HG03521 (cell line): ENCODE results near the gene PHF5A.
A peak's percentile ranks its signal among the peaks of the same experiment; 100 is the strongest.
"Not testable (repeated sequence)": the region's sequence is repeated elsewhere in the genome, so short reads cannot be mapped to it uniquely, and the experiment has no call there.

Experiments used
- ATAC-seq: cut with Tn5 transposase; IDR thresholded peaks from one replicate; pipeline ENCODE4 v1.9.1; 2021; ENCODE audit warnings: mild to moderate bottlenecking, moderate library complexity; ENCODE audit not compliant: unreplicated experiment

The PHF5A gene

GRCh38 chr22:41448189-41448808, 20.2 kb downstream of the PHF5A start:
- peak; percentile 45 for ATAC-seq

- no peak for ATAC-seq
Measured at GRCh38 chr22:41447435-41448188, 20.9 kb downstream of the PHF5A start.

- peak; percentile 41 for ATAC-seq
Measured at GRCh38 chr22:41446639-41447434, 21.7 kb downstream of the PHF5A start, which contains the start of gene TOB2. TSS of gene TOB2 (minus strand) at chr22:41446801. CDS start at chr22:41437345, 9,456 bp downstream.

GRCh38 chr22:41446057-41446501, 22.4 kb downstream of the PHF5A start:
- ATAC-seq, result no peak

GRCh38 chr22:41445129-41446056, 23.1 kb downstream of the PHF5A start:
- no peak for ATAC-seq

GRCh38 chr22:41444360-41445128, 23.9 kb downstream of the PHF5A start:
- peak; percentile 34 for ATAC-seq

- ATAC-seq, result no peak
Measured at GRCh38 chr22:41442240-41442792, 26.2 kb downstream of the PHF5A start.

GRCh38 chr22:41440511-41440910, 28.0 kb downstream of the PHF5A start:
- ATAC-seq, result not testable (repeated sequence)

- ATAC-seq, result no peak
Measured at GRCh38 chr22:41437198-41437597, 31.3 kb downstream of the PHF5A start.

GRCh38 chr22:41436322-41437113, 32.0 kb downstream of the PHF5A start:
- no peak for ATAC-seq

GRCh38 chr22:41435560-41435959, 32.9 kb downstream of the PHF5A start:
- no peak for ATAC-seq

GRCh38 chr22:41434361-41435003, 34.0 kb downstream of the PHF5A start:
- ATAC-seq, result not testable (repeated sequence)

- not testable (repeated sequence) for ATAC-seq
Measured at GRCh38 chr22:41433480-41433879, 35.0 kb downstream of the PHF5A start.

GRCh38 chr22:41431656-41432055, 36.8 kb downstream of the PHF5A start:
- no peak for ATAC-seq

- no peak for ATAC-seq
Measured at GRCh38 chr22:41429951-41430332, 38.5 kb downstream of the PHF5A start.

GRCh38 chr22:41429232-41429950, 39.1 kb downstream of the PHF5A start:
- no peak for ATAC-seq

GRCh38 chr22:41425660-41426365, 42.7 kb downstream of the PHF5A start:
- no peak for ATAC-seq
